Measurements from ENCODE around the gene CTDSP2. TPM values are rescaled to one million over a fixed set of nuclear protein-coding genes. Genes with fewer than 3 reads are reported as not detected.

The CTDSP2 gene
- total RNA-seq, 1 donor from 2014 or later: 114 TPM

- no peak for DNase-seq
Observed at GRCh38 chr12:57816001-57816854, 30.3 kb downstream of the CTDSP2 start.

GRCh38 chr12:57815177-57816000 lies 31.1 kb downstream of the CTDSP2 start:
- no peak for DNase-seq

DNA sequence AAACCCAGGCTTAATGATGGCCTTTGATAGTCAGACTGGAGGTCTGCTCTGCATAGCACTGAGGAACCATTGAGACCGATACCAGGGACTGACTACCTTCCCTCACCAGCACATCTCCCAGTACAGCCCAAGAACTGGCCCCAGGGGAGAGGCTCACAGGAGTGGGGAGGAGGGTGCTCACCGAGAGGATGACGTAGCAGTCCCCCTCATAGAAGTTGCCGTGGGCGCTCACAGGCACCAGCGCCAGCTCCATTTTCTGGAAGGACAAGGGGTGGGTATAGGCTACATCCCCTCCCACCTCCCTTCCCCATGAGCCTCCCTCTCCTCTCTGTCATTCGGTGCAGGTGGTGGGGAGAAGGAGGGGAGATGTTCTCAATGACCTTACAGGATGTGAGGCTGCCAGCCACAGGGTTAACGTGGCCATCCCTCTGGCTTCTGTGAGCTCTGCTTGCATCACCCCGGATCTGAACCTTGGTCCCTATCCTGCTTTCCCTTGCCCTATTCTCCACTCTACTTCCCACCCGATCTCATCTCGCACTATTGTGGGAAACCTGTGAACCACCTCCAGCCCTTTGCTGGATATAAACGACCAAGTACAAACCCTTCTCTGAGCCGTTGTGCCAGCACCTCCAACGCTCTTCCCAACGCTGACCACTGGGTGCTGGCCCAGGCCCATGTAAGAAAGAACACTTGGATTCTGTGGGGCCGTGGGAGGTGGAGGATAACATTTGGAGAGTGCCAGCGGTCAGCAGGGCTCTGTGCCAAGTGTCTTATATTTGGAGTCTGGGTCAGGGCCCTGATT lies 32.4 kb downstream of the CTDSP2 start:
- no peak for DNase-seq

GRCh38 chr12:57813111-57813970 lies 33.2 kb downstream of the CTDSP2 start:
- DNase-seq: no peak

- no peak for DNase-seq
Observed at GRCh38 chr12:57811028-57811755, 35.3 kb downstream of the CTDSP2 start.

GRCh38 chr12:57810450-57810849 lies 36.1 kb downstream of the CTDSP2 start:
- no peak for DNase-seq

DNA sequence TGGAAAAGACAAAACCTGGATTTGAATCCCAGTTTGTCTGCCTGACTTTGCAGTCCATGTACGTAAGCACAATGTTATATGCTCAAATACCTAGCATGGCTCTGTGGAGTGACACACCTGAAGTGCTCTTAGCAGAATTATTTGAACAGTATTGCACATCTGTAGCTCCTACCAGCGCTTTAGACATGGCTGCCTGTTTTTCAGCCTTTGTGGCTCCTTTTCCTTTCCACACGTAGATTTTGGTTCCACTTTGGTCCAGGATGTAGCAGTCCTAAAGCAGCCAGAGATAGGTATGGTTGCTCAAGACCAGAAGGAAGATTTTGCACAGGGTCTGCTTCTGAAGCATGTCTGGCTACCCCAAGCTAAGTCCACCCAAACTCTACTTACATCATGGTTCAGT lies 37.1 kb downstream of the CTDSP2 start:
- DNase-seq: no peak

- DNase-seq: no peak
Observed at GRCh38 chr12:57808351-57808750, 38.2 kb downstream of the CTDSP2 start.

GRCh38 chr12:57807285-57807684 lies 39.2 kb downstream of the CTDSP2 start:
- DNase-seq: no peak

DNA sequence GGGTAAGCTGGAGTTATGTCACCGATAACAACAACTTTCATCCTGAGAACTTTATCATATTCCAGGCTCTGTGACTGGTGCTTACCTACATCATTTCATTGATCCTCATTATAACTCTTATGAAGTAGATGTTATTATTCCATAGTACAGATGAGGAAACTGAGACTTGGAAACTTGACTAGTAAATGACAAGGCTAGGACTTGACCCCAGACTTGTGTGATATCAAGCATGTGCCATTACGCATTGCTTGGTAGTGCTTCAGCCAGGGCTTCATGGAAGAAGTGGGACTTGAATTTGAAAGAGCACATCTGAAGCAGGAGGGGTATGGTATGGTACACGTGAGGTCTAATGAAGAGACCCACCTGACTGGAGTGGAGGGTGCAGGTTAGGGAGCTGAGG lies 39.9 kb downstream of the CTDSP2 start:
- DNase-seq: no peak

DNA sequence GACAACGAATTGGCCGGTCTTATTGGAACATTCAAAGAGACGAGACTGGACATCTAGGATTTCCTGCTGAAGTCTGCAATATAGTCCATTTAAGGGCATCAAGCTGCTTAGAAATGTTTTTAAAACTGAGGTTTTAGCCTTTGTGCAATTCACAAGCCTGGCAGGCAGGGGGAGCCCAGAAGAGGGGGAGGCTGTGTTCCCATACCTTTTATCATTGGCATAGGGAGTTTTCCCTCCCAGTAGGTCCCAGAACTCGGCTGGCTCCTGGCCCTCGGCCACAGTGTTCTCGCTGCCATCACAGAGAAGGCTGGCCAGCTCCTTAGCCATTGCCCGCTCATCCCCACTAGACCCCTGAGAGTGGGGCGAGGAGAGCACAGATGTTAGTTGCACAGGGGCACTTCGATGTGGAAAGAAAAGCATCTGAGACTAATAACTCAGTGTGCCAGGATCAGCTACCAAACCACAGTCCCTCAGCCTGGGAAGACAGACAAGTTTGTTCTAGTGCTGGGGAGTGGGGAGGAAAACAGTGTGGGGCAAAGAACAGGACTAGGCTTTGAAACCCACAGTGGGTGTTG lies 43.1 kb downstream of the CTDSP2 start:
- peak; percentile 45 for DNase-seq

- DNase-seq: no peak
Observed at GRCh38 chr12:57802607-57803006, 43.9 kb downstream of the CTDSP2 start.

- no peak for DNase-seq
Observed at GRCh38 chr12:57800965-57801364, 45.6 kb downstream of the CTDSP2 start.

DNA sequence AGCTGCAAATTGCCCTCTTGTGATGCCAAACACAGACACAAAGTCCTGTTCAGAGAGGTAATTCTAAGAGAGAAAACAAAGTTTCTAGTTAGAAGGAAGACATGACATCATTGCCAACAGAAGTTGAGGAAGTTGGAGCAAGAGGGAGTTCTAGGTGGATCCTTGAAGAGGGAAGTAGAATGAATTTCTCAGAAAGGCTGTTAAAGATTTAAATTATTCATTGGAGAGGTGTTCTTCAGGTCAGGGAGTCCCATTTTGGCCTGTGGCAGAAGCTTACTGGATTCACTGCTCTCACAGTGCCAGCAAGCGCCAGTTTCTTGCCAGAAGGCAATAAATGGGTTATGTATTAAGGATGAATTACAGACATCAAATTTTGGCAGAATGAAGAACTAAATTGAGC lies 48.6 kb downstream of the CTDSP2 start:
- DNase-seq: no peak

GRCh38 chr12:57796996-57797395 lies 49.5 kb downstream of the CTDSP2 start:
- no peak for DNase-seq

DNA sequence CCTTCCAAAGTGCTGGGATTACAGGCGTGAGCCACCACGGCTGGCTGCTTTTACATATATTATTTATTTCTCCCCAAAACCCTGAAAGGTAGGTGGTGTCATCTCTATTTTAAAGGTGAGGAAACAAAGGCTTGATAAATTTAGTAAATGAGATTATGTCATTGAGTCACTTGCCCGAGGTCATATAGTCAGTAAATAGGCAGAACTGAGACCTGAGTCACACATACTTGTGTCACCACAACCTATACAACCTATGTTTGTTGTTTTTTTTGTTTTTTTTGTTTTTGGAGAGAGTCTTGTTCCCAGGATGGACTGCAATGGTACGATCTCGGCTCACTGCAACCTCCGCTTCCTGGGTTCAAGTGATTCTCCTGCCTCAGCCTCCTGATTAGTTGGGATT lies 51.2 kb downstream of the CTDSP2 start:
- DNase-seq: no peak

- no peak for DNase-seq
Observed at GRCh38 chr12:57793920-57794319, 52.6 kb downstream of the CTDSP2 start.

DNA sequence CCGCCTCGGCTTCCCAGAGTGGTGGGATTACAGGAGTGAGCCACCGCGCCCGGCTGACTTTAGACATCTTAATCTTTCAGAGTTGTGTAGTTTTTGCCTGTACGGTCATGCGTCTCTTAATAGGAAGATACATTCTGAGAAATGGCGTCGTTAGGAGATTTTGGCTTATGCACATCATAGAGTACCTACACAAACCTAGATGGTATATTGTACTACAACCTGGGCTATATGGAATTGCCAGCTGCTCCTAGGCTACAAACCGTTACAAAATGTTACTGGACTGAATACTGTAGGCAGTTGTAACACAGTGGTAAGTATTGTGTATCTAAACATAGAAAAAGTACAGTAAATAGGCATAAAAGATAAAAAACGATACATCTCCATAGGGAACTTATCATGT lies 62.7 kb downstream of the CTDSP2 start:
- no peak for DNase-seq

GRCh38 chr12:57783466-57783801 lies 63.1 kb downstream of the CTDSP2 start:
- no peak for DNase-seq

DNA sequence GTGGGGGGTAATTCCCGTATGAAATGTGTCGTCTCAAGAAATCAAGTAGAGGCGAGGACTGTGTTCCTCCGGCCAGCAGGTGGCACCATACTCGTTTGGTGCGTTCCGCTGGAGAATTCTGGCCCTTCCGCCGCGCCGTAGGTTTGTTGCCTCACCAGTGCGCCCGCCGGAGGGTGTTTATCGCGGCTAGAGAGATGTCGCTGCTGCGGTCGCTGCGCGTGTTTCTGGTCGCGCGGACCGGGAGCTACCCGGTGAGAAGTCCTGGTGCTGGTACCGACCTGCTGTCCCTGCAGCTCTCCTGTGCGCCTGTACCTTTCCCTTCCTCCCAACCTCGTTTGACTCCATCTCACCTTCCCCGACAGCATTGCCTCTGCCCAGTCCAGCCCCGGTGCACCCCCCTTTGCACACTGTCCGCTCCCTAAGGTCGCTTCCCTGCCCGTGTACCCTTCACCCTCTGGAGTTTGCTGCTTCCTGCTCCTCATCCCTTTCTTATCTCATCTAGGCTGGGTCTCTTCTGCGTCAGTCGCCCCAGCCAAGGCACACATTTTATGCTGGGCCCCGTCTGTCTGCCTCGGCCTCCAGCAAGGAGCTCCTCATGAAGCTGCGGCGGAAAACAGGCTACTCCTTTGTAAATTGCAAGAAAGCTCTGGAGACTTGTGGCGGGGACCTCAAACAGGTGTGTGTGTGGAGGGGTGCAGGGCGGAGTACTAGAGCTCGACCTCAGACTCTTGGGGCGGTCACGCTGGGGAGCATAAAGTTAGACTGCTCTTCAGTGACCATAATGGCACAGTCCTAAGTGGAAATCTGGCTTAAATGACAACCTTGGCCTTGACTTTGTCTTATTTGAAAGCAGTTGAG lies 63.7 kb downstream of the CTDSP2 start, which contains the start of gene TSFM:
TSFM (plus strand) TSS at position 180 of the 858 bp plus-strand sequence; CDS start at position 195, 15 bp downstream.
- peak; percentile 98 for DNase-seq
